ENCODE measurements around the gene FEM1B.

DNA sequence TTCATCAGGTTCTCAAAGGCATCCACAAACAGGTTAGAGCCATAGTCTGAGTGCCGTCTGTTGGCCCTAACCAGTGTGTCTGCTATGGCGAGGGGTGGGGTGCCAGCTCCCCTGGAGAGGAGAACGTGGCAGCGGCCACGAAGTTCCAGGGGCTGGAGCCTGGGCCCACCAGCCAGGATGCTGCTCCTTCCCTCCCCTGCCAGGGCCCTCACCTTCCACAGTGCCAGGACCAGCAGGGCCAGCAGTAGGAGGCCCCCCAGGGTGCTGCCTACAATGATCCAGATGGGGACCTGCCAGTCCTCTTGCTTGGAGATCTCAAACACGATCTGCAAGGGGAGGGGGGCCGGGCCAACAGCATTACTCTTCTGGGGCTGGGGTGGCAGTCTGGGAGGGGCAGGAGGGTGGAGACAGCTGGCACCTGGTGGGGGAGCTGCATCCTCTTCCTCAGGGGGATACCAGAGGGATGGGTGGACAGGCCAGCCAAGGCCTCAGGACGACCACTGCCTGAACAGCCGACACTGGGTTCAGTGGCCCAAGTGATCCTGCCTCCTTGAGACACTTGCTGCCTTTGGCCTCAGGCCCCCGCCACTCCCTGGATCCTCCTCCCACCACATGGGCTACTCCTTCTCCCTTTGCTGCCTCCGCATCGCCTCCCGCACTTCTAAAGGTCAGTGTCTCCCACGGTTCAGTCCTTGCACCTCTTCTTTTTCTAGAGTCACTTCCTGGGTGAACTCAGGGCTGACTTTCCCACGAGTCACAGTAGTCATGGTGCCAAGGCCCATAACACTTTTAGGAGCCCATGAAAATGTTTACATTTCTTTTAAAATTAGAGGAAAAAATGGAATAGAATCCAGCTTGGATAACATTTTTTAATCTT, 26.3 kb downstream of the FEM1B start:
- TF ChIP-seq POLR2A (IDR thresholded peaks at IDR 0.05; ENCODE audit: low read depth, low read length) (no peak), TAF1 (IDR thresholded peaks at IDR 0.05; ENCODE audit: low read depth, low read length) (no peak)
